Measurements from ENCODE around the gene ALKBH6. TPM values are rescaled to one million over a fixed set of nuclear protein-coding genes. Genes with fewer than 3 reads are reported as not detected.

ALKBH6 gene
- total and polyA plus RNA-seq, 2 of the 8 experiments (the other 6 are each of a cell fraction or from before 2014, with no cell fraction given) = 19.2 to 33.3 TPM

GRCh38 chr19:35977446-35978222 lies 36.4 kb downstream of the ALKBH6 start (continued):
- no peak for TF ChIP-seq USF2 (IDR thresholded peaks at IDR 0.05; ENCODE audit: low read length)
- TF ChIP-seq JUN (IDR thresholded peaks at IDR 0.05; ENCODE audit: low read depth, low read length) = no peak
- no peak for TF ChIP-seq TAF1 (IDR thresholded peaks at IDR 0.05; ENCODE audit: low read depth, low read length)
- TF ChIP-seq CHD1 (IDR thresholded peaks at IDR 0.05; ENCODE audit: low read depth, low read length) = no peak
- 0 out of 3 replicates have a peak, but pooled peaks of 1 of the 2 experiments have one; percentile 31 for TF ChIP-seq EP300 (IDR thresholded peaks at IDR 0.05; ENCODE audit: borderline replicate concordance in 1 of 2, low read depth in 2 of 2, low read length in 2 of 2)
- TF ChIP-seq HDAC6 (IDR thresholded peaks at IDR 0.05; ENCODE audit: low read depth, low read length) = no peak
- TF ChIP-seq BCL11A (IDR thresholded peaks at IDR 0.05; ENCODE audit: low read depth in 2 of 2, low read length in 2 of 2) = no peak
- TF ChIP-seq POLR2AphosphoS5 (IDR thresholded peaks at IDR 0.05; ENCODE audit: low read depth, low read length) = no peak
- TF ChIP-seq POU5F1 (IDR thresholded peaks at IDR 0.05; ENCODE audit: low read depth, low read length) = no peak
- TF ChIP-seq, protein P1, sequence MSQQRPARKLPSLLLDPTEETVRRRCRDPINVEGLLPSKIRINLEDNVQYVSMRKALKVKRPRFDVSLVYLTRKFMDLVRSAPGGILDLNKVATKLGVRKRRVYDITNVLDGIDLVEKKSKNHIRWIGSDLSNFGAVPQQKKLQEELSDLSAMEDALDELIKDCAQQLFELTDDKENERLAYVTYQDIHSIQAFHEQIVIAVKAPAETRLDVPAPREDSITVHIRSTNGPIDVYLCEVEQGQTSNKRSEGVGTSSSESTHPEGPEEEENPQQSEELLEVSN (IDR thresholded peaks at IDR 0.05) = no peak
- no peak for TF ChIP-seq CHD2 (IDR thresholded peaks at IDR 0.05; ENCODE audit: low read length)
- TF ChIP-seq NRF1 (IDR thresholded peaks at IDR 0.05; ENCODE audit: low read depth, low read length) = no peak
- no peak for TF ChIP-seq CREB1 (IDR thresholded peaks at IDR 0.05)
- TF ChIP-seq RFX5 (IDR thresholded peaks at IDR 0.05; ENCODE audit: borderline replicate concordance, low read depth, low read length) = no peak
- no peak for TF ChIP-seq RNF2 (IDR thresholded peaks at IDR 0.05; ENCODE audit: borderline replicate concordance, low read depth, low read length, missing control alignments, poor library complexity, severe bottlenecking)
- no peak for TF ChIP-seq PHF8 (conservative IDR thresholded peaks at IDR 0.05; ENCODE audit: low read depth, low read length)
- TF ChIP-seq SIX5 (IDR thresholded peaks at IDR 0.05; ENCODE audit: low read depth, low read length) = no peak
- no peak for TF ChIP-seq ZNF274 (IDR thresholded peaks at IDR 0.05; ENCODE audit: borderline replicate concordance, extremely low read depth, low read length)
- TF ChIP-seq SAP30 (IDR thresholded peaks at IDR 0.05; ENCODE audit: insufficient read depth, insufficient replicate concordance, low read length) = peak; percentile 35
